Sigmoid colon (tissue), 7 donors: Measurements from ENCODE around the gene DNAJB13. TPM values are rescaled to one million over a fixed set of nuclear protein-coding genes. Genes with fewer than 3 reads are reported as not detected.
"Not testable (repeated sequence)": the region's sequence is repeated elsewhere in the genome, so short reads cannot be mapped to it uniquely, and the experiment has no call there.

Experiments
- DNase-seq: peaks from one replicate; pipeline ENCODE4 v3.0.0-alpha.2; 2019
- H3K27ac ChIP-seq, 4 donors: fragments of 200-600 bp; sonication (generic); one replicate each; pipeline ENCODE4 v1.5.1; 2016 to 2019; ENCODE audit warnings: mild to moderate bottlenecking in 1 of 4
- H3K27me3 ChIP-seq, 3 donors: fragments of 200-600 bp; sonication (generic); one replicate each; pipeline ENCODE4 v1.5.1; 2019; ENCODE audit warnings: mild to moderate bottlenecking in 1 of 3
- H3K36me3 ChIP-seq, 4 donors: fragments of 200-600 bp; sonication (generic); one replicate each; pipeline ENCODE4 v1.5.1; 2016 to 2019
- H3K4me1 ChIP-seq, 4 donors: fragments of 200-600 bp; sonication (generic); one replicate each; pipeline ENCODE4 v1.5.1; 2017 to 2019
- H3K4me3 ChIP-seq, 4 donors: fragments of 200-600 bp; sonication (generic); one replicate each; pipeline ENCODE4 v1.5.1; 2017 to 2019; ENCODE audit warnings: mild to moderate bottlenecking in 2 of 4, moderate library complexity in 1 of 4
- H3K9me3 ChIP-seq, 4 donors: fragments of 200-600 bp in 3 of 4; sonication (generic) in 3 of 4; one replicate each; pipeline versions ENCODE4 v1.5.1 to v1.6.1; 2013 to 2019
- EP300 ChIP-seq, 4 donors: sonication (generic); formaldehyde crosslinking; IDR thresholded peaks; one replicate each; pipeline ENCODE4 v1.6.1; 2017; ENCODE audit warnings: antibody characterized with exemption in 4 of 4
- POLR2A ChIP-seq, 2 donors: fragments of 450-650 bp; IDR thresholded peaks; one replicate each; pipeline ENCODE4 v1.6.1; 2016; ENCODE audit warnings: antibody characterized with exemption in 2 of 2, mild to moderate bottlenecking in 2 of 2, moderate library complexity in 2 of 2
- POLR2AphosphoS5 ChIP-seq, 4 donors: sonication (generic); formaldehyde crosslinking; IDR thresholded peaks; one replicate each; pipeline ENCODE4 v1.6.1; 2017; ENCODE audit warnings: antibody characterized with exemption in 4 of 4
- WGBS, 2 donors: extraction: QIAGEN DNeasy Blood & Tissue Kit; methylation state at CpG; one replicate each; pipeline ENCODE4 v1.1.7; 2013; 5-methylcytosine and 5-hydroxymethylcytosine counted together
- intact Hi-C: fragments of 100-400 bp; cut with DNase I; formaldehyde crosslinking; loops from one replicate; pipeline ENCODE4 v1.15.1; 2023
- polyA plus RNA-seq, 3 donors: library from polyadenylated mRNA; stranded (reverse); fragments of 200-250 nt; gene quantifications; one replicate each; pipeline ENCODE4 v1.2.3, GENCODE V29; 2013
- total RNA-seq, 4 donors: library from RNA; depleted of rRNA; stranded (reverse); fragments of >200 nt; gene quantifications; one replicate each; pipeline ENCODE4 v1.1.0, GENCODE V29; 2016
- TF ChIP-seq, protein P1 (sequence below), 4 experiments: fragments of 450-650 bp in 3 of 4; fragments of 200-600 bp in 1 of 4; IDR thresholded peaks; one replicate each; pipeline ENCODE4 v1.5.1; 2016 to 2019; ENCODE audit warnings: antibody characterized with exemption in 4 of 4, mild to moderate bottlenecking in 3 of 4, moderate library complexity in 2 of 4
- donor health status: healthy with polysubstance abuse.
- donor health status: Bipolar disorder and iron deficiency.
- donor health status: healthy.

The DNAJB13 gene
- total and polyA plus RNA-seq, 7 donors = 0.27 TPM; not detected in 6

DNA sequence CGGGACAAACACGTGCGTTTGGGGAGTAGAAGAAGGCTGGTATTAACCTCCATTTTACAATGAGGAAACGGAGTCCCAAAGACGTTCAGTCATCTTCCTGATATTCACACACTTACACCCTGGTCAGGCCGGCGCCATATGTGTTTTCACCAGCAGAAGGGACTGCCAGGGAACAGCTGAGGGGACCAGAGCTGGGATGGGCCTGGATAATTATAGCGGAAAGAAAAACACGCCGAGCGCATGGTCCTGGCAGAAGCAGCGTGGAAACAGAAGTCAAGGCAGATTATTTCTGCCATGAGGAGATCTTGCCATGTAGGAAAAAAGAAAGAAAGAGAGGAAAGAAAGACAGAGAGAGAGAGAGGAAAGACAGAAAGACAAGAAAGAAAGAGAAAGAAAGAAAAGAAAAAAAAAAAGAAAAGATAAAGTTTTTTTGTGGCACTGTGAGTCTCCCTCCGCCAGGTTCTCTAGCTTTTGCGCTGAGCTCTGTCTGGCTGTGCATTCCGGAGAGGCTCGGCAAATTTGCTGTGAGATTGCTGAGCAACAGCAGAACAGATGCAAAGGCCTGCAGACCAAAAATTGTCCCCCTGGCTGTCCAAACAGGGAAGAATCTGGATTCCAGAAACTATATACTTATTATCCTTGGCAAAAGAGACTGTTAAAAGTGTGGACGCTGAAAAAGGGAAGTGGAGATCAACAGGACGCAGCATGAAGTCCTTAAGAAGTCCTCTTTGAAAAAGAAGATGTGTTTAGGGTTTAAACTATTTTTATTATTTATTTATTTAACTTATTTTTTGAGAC, 33.1 kb downstream of the DNAJB13 start:
- H3K27me3 ChIP-seq = no peaks in the 10 kb centered on the region
- TF ChIP-seq EP300 (IDR thresholded peaks at IDR 0.05) (no peak), POLR2AphosphoS5 (IDR thresholded peaks at IDR 0.05) (no peak), POLR2A (IDR thresholded peaks at IDR 0.05) (no peak)
- TF ChIP-seq, protein P1, sequence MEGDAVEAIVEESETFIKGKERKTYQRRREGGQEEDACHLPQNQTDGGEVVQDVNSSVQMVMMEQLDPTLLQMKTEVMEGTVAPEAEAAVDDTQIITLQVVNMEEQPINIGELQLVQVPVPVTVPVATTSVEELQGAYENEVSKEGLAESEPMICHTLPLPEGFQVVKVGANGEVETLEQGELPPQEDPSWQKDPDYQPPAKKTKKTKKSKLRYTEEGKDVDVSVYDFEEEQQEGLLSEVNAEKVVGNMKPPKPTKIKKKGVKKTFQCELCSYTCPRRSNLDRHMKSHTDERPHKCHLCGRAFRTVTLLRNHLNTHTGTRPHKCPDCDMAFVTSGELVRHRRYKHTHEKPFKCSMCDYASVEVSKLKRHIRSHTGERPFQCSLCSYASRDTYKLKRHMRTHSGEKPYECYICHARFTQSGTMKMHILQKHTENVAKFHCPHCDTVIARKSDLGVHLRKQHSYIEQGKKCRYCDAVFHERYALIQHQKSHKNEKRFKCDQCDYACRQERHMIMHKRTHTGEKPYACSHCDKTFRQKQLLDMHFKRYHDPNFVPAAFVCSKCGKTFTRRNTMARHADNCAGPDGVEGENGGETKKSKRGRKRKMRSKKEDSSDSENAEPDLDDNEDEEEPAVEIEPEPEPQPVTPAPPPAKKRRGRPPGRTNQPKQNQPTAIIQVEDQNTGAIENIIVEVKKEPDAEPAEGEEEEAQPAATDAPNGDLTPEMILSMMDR (IDR thresholded peaks at IDR 0.05) = no peak
- DNase-seq = peak; percentile 40
- H3K27ac ChIP-seq = peak overlapping the region; percentile 82 to 95 (median 90)
- H3K4me3 ChIP-seq = peak overlapping the region; percentile 44 to 65 (median 57)
- intact Hi-C loops = loop anchor here (2.0 to 5.0 kb wide), 2 partner anchors 35 to 188 kb away; partner anchors contain the start of genes C2CD3 and PPME1
- no peaks in the 10 kb centered on the region for H3K36me3 ChIP-seq
- no peaks in the 10 kb centered on the region for H3K9me3 ChIP-seq
- WGBS, 2 donors = 57 to 69% methylated on average over 18 of the region's 18 CpGs
- H3K4me1 ChIP-seq = peaks cover 0 to 19% (median 14%) of the 10 kb centered on the region in 4 donors

- H3K27me3 ChIP-seq, H3K27ac ChIP-seq, H3K36me3 ChIP-seq, H3K9me3 ChIP-seq, intact Hi-C loops, H3K4me3 ChIP-seq: not testable (repeated sequence)
- 93 to 95% methylated on average over 4 of the region's 4 CpGs for WGBS, 2 donors
- peak; percentile 35 for DNase-seq
- H3K4me1 ChIP-seq = peaks cover 0 to 19% (median 14%) of the 10 kb centered on the region in 4 donors
Measured at GRCh38 chr11:73985661-73986060, 34.8 kb downstream of the DNAJB13 start.

DNA sequence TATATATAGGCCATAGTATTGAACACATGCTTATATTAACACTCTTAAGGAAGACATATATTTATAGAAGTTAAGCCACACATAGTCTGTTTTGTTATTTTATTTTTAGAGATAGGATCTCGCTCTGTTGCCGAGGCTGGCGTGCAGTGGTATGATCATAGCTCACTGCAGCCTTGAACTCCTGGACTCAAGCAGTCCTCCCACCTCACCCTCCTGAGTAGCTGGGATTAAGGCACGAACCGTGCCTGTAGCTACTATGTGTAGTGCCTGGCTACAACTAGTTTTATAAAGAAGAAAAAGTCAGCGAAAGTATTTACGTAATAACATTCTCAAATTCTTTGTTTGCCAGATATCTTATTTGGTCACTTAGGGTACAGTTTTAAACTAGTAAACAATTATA, 37.4 kb downstream of the DNAJB13 start:
- peak; percentile 7 for DNase-seq

DNA sequence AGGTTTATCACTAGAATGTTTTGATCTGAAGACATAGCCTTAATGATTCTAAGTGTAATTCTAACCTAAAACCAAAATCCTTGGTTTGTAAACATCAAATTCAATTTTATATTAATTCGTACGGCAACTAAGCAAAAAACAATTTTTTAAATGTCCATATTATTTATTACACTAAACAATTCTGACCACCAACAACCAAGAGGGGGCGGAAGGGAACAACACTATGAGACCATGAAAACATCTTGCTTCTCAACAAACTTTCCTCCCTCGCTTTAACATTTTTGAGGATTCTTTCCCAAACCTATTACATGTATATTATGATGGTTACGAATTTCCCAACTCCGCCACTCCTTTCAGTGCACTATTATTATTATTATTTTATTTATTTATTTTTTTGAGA, 38.3 kb downstream of the DNAJB13 start:
- TF ChIP-seq POLR2A (IDR thresholded peaks at IDR 0.05) (no peak), POLR2AphosphoS5 (IDR thresholded peaks at IDR 0.05) (no peak), EP300 (IDR thresholded peaks at IDR 0.05) (no peak)
- TF ChIP-seq, protein P1 (IDR thresholded peaks at IDR 0.05) = no peak
- Histone ChIP-seq H3K4me3 (no peak overlapping the region), H3K36me3 (no peaks in the 10 kb centered on the region), H3K27ac (no peak overlapping the region), H3K9me3 (no peaks in the 10 kb centered on the region), H3K4me1 (no peaks in the 10 kb centered on the region), H3K27me3 (no peaks in the 10 kb centered on the region)
- intact Hi-C loops = no loop called here
- peak; percentile 19 for DNase-seq
- WGBS, 2 donors = 94 to 95% methylated on average over 6 of the region's 6 CpGs

More for the DNA sequence above, 37.4 kb downstream of the DNAJB13 start:
- TF ChIP-seq, protein P1 (IDR thresholded peaks at IDR 0.05) = no peak
- TF ChIP-seq POLR2A (IDR thresholded peaks at IDR 0.05) (no peak), POLR2AphosphoS5 (IDR thresholded peaks at IDR 0.05) (no peak), EP300 (IDR thresholded peaks at IDR 0.05) (no peak)
- Histone ChIP-seq H3K9me3 (no peaks in the 10 kb centered on the region), H3K27ac (no peak overlapping the region), H3K36me3 (no peaks in the 10 kb centered on the region), H3K27me3 (no peaks in the 10 kb centered on the region), H3K4me3 (no peak overlapping the region), H3K4me1 (peaks cover 0 to 7% (median 6%) of the 10 kb centered on the region in 4 donors)
- intact Hi-C loops = no loop called here
- 92% methylated on average over 7 of the region's 7 CpGs for WGBS, 2 donors

DNA sequence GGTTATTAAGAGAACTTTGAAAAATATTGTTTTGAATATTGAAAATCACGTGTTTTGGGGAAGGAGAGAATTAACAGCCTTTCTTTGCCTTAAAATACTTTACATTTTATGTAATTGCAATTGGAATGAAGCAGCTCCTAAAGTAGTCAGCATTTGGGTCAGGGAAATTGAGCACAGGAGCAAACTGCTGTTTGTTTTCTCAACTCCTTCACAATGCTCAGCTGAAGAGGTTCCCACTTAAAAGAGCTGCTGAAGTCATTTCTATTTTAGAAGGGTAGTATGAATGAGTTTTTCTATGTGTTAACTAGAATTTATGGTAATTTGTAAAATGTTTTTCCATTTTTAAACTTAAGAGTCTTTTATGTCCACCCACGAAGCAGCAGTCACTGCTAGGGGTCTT, 39.9 kb downstream of the DNAJB13 start:
- DNase-seq = no peak
- WGBS, 2 donors = 85 to 90% methylated on average over 2 of the region's 2 CpGs
- Histone ChIP-seq H3K4me3 (no peak overlapping the region), H3K27ac (no peak overlapping the region), H3K4me1 (no peaks in the 10 kb centered on the region), H3K36me3 (no peaks in the 10 kb centered on the region), H3K9me3 (no peaks in the 10 kb centered on the region), H3K27me3 (no peaks in the 10 kb centered on the region)
- TF ChIP-seq, protein P1 (IDR thresholded peaks at IDR 0.05) = no peak
- TF ChIP-seq POLR2AphosphoS5 (IDR thresholded peaks at IDR 0.05) (no peak), EP300 (IDR thresholded peaks at IDR 0.05) (no peak), POLR2A (IDR thresholded peaks at IDR 0.05) (no peak)
- intact Hi-C loops = no loop called here
